Caco-2 (cell line): ENCODE results near the gene OSM. TPM values are rescaled to one million over a fixed set of nuclear protein-coding genes. Genes with fewer than 3 reads are reported as not detected.

Experiments
- BruUV-seq: library from RNA; stranded (reverse); fragments of 400-500 nt; replicated peaks from 2 replicates; lab custom pipeline; 2021; lab: Mats Ljungman, UMichigan
- CTCF ChIA-PET: fragments of 300-600 bp; sonication (Branson Sonifier 250); formaldehyde crosslinking; loops from one replicate; lab custom pipeline; 2022; ENCODE audit warnings: antibody characterized with exemption; lab: Charles Lee
- POLR2A ChIA-PET: fragments of 300-600 bp; sonication (Branson Sonifier 250); formaldehyde crosslinking; loops from one replicate; lab custom pipeline; 2022; ENCODE audit warnings: antibody characterized with exemption; lab: Charles Lee
- DNase-seq, 2 experiments: peaks; one replicate each; pipeline versions ENCODE4 v3.0.0 to v3.0.0-alpha.2; 2020 to 2022
- H3K27me3 ChIP-seq: replicated peaks from 2 replicates; pipeline ENCODE4 v1.6.0; 2011; ENCODE audit warnings: low read length; ENCODE audit not compliant: control insufficient read depth, insufficient read depth
- H3K36me3 ChIP-seq: 2 replicates; pipeline ENCODE4 v1.5.1; 2011; ENCODE audit warnings: low read length; ENCODE audit not compliant: control insufficient read depth, insufficient read depth
- H3K4me1 ChIP-seq: fragments of 250-450 bp; sonication (Bioruptor Pico); 2 replicates; pipeline ENCODE4 v1.5.1; 2020; ENCODE audit warnings: mild to moderate bottlenecking
- H3K4me3 ChIP-seq: 2 replicates; pipeline ENCODE4 v1.5.1; 2011; ENCODE audit warnings: low read depth, mild to moderate bottlenecking, control low read depth, low read length
- H3K9me3 ChIP-seq: fragments of 250-450 bp; sonication (Bioruptor Pico); 2 replicates; pipeline ENCODE4 v1.5.1; 2020; ENCODE audit warnings: mild to moderate bottlenecking, moderate library complexity
- H3K27ac Mint-ChIP-seq: one replicate; pipeline ENCODE4 v1.8.0; 2022; ENCODE audit warnings: mixed read lengths; ENCODE audit not compliant: unreplicated experiment
- H3K27me3 Mint-ChIP-seq: one replicate; pipeline ENCODE4 v1.8.0; 2022; ENCODE audit warnings: mixed read lengths; ENCODE audit not compliant: insufficient read depth, unreplicated experiment
- H3K36me3 Mint-ChIP-seq: one replicate; pipeline ENCODE4 v1.8.0; 2022; ENCODE audit warnings: mild to moderate bottlenecking, mixed read lengths; ENCODE audit not compliant: insufficient read depth, unreplicated experiment
- H3K4me1 Mint-ChIP-seq: one replicate; pipeline ENCODE4 v1.8.0; 2022; ENCODE audit warnings: low read depth, mixed read lengths; ENCODE audit not compliant: unreplicated experiment
- H3K4me3 Mint-ChIP-seq: one replicate; pipeline ENCODE4 v1.8.0; 2022; ENCODE audit warnings: mild to moderate bottlenecking, moderate library complexity, mixed read lengths; ENCODE audit not compliant: unreplicated experiment
- H3K9me3 Mint-ChIP-seq: one replicate; pipeline ENCODE4 v1.8.0; 2022; ENCODE audit warnings: mixed read lengths; ENCODE audit not compliant: unreplicated experiment
- intact Hi-C: fragments of 100-400 bp; cut with micrococcal nuclease; formaldehyde crosslinking; loops from one replicate; pipeline ENCODE4 v1.10.0; 2022; ENCODE audit not compliant: unreplicated experiment
- total RNA-seq: library from RNA; stranded (reverse); gene quantifications from 2 replicates; pipeline ENCODE4 v1.2.3, GENCODE V29; 2022
- TF ChIP-seq, protein P1 (sequence below), 2 experiments: fragments of 200-600 bp in 1 of 2; IDR thresholded peaks; 1 replicate in 1 of 2; 2 replicates in 1 of 2; pipeline versions ENCODE4 v1.5.1 to v1.8.0; 2011 to 2022; ENCODE audit warnings: antibody characterized with exemption in 1 of 2, control low read depth in 1 of 2, inconsistent platforms in 1 of 2, low read depth in 1 of 2, low read length in 1 of 2, mild to moderate bottlenecking in 1 of 2, moderate library complexity in 1 of 2; ENCODE audit not compliant: insufficient read depth in 1 of 2, severe bottlenecking in 1 of 2, unreplicated experiment in 1 of 2

Gene OSM
- total RNA-seq, 1 experiment from 2014 or later: not detected

DNA sequence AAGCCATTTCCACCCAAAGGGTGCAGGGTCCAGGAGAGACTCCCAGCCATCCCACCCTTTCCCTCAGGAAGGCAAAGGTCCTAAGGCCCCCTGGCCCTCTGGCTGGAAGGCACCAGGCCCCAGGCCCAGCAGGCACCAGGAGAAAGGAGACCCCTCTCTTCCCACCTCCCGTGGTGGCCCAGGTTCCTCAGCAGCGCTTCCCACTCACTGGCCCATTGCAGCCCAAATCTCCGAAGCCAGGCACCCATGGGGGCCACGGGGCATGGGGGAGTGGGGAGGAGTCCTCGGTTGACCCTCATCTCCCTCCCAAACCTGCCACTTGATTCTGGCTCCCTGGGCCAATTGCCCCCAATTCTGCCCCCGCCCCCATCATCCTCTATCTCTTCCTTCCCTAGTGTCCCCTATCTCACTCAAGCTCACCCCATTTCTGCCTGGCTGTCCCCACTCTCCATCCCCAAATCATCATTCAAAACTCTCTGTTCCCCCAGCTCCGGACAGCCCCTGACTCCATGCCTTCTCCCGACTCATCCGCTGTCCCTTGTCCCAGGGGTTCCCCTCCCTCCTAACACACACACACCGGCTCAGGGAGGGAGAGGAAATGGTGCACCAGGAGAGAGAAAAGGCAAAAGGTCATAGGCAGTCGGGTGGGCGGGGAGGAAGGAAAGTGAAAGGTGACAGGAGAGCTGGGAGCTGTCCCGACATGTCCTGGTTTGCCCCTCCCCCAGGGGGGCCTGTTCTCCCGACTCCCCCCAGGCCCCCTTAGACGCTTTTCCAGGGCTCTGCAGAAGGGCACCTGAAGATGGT is 21.3 kb downstream of the OSM start:
- POLR2A ChIA-PET: interaction anchor here (0.7 kb wide), 1 partner anchor 33 kb away, joined by 4 read pairs; no protein-coding TSS in a partner anchor
- TF ChIP-seq, protein P1, sequence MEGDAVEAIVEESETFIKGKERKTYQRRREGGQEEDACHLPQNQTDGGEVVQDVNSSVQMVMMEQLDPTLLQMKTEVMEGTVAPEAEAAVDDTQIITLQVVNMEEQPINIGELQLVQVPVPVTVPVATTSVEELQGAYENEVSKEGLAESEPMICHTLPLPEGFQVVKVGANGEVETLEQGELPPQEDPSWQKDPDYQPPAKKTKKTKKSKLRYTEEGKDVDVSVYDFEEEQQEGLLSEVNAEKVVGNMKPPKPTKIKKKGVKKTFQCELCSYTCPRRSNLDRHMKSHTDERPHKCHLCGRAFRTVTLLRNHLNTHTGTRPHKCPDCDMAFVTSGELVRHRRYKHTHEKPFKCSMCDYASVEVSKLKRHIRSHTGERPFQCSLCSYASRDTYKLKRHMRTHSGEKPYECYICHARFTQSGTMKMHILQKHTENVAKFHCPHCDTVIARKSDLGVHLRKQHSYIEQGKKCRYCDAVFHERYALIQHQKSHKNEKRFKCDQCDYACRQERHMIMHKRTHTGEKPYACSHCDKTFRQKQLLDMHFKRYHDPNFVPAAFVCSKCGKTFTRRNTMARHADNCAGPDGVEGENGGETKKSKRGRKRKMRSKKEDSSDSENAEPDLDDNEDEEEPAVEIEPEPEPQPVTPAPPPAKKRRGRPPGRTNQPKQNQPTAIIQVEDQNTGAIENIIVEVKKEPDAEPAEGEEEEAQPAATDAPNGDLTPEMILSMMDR (IDR thresholded peaks at IDR 0.05; ENCODE audit: insufficient read depth in 1 of 2, low read depth in 1 of 2, low read length in 1 of 2, severe bottlenecking in 1 of 2, unreplicated experiment in 1 of 2): no peak
- peaks cover 25% of the 10 kb centered on the region for H3K4me1 Mint-ChIP-seq
- H3K9me3 Mint-ChIP-seq: no peaks in the 10 kb centered on the region
- peak; percentile 40 to 61 for DNase-seq
- Histone ChIP-seq H3K9me3 (no peaks in the 10 kb centered on the region), H3K4me1 (peaks cover 40% of the 10 kb centered on the region), H3K36me3 (no peaks in the 10 kb centered on the region; the same call in 1 of the 2 replicates), H3K4me3 (peak overlapping the region; percentile 64), H3K27me3 (no peaks in the 10 kb centered on the region)
- H3K36me3 Mint-ChIP-seq: peaks cover 8% of the 10 kb centered on the region
- no peaks in the 10 kb centered on the region for H3K27me3 Mint-ChIP-seq
- intact Hi-C loops: no loop called here
- H3K27ac Mint-ChIP-seq: peak overlapping the region; percentile 62
- H3K4me3 Mint-ChIP-seq: peak overlapping the region; percentile 85
- CTCF ChIA-PET: interaction anchor here (1.1 kb wide), 1 partner anchor 36 kb away, joined by 4 read pairs; no protein-coding TSS in a partner anchor
- no TSS peak for BruUV-seq

DNA sequence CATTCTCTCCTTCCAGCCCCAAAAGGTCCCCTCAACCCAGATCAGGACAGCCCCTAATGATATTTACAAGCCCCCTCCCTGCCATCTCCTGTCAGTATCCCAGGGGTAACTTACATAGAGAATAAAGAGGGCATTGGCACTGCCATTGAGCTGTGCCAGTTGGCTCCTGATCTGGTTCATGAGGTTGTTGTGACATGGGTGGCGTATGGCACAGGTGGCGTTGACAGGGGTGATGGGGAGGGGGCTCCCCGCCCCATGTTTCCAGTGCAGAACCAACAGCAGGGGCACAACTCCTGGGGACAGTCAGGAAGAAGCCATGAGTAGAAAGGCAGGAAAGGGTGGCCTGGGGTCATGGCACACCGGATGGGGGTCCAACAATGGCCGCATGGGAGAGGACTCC is 22.0 kb downstream of the OSM start:
- DNase-seq: no peak
- BruUV-seq: no TSS peak
- no peaks in the 10 kb centered on the region for H3K9me3 ChIP-seq
- Mint-ChIP-seq H3K36me3 (peaks cover 8% of the 10 kb centered on the region), H3K27ac (peak overlapping the region; percentile 62), H3K9me3 (no peaks in the 10 kb centered on the region), H3K4me1 (peaks cover 25% of the 10 kb centered on the region), H3K27me3 (no peaks in the 10 kb centered on the region), H3K4me3 (peak overlapping the region; percentile 50)
- H3K36me3 ChIP-seq: no peaks in the 10 kb centered on the region; the same call in 1 of the 2 replicates
- intact Hi-C loops: no loop called here
- POLR2A ChIA-PET: no interaction called here
- no peak overlapping the region for H3K4me3 ChIP-seq
- H3K27me3 ChIP-seq: no peaks in the 10 kb centered on the region
- peaks cover 34% of the 10 kb centered on the region for H3K4me1 ChIP-seq
- TF ChIP-seq, protein P1 (IDR thresholded peaks at IDR 0.05; ENCODE audit: insufficient read depth in 1 of 2, low read depth in 1 of 2, low read length in 1 of 2, severe bottlenecking in 1 of 2, unreplicated experiment in 1 of 2): no peak
- CTCF ChIA-PET: no interaction called here

DNA sequence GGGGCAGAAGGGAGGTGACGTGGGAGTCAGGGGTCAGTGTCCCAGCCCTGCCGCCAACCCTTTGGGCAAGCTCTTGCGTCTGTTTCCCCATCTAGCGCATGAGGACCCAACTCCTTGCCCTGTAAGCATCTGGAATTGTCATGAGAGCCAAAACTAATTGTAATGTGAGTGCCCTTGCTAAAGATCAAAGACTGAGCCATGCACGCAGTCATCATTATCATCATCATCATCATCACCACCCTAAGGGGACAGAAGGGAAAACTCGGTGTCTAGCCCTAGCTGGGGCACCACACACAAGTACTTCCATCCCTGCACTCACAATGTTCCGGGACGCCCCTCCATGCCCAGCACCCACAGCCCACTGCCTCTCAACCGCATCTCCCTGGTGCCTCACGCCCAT is 22.6 kb downstream of the OSM start:
- peaks cover 34% of the 10 kb centered on the region for H3K4me1 ChIP-seq
- no peaks in the 10 kb centered on the region; the same call in 1 of the 2 replicates for H3K36me3 ChIP-seq
- ChIA-PET CTCF (interaction anchor here (1.1 kb wide), 1 partner anchor 11 kb away, joined by 3 read pairs; no protein-coding TSS in a partner anchor), POLR2A (no interaction called here)
- H3K27ac Mint-ChIP-seq: no peak overlapping the region
- no peaks in the 10 kb centered on the region for H3K9me3 Mint-ChIP-seq
- H3K4me3 ChIP-seq: no peak overlapping the region
- no peaks in the 10 kb centered on the region for H3K9me3 ChIP-seq
- H3K4me1 Mint-ChIP-seq: peaks cover 25% of the 10 kb centered on the region
- no peaks in the 10 kb centered on the region for H3K27me3 ChIP-seq
- DNase-seq: no peak
- no peak overlapping the region for H3K4me3 Mint-ChIP-seq
- H3K36me3 Mint-ChIP-seq: peaks cover 9% of the 10 kb centered on the region
- no TSS peak for BruUV-seq
- H3K27me3 Mint-ChIP-seq: no peaks in the 10 kb centered on the region
- intact Hi-C loops: no loop called here
- TF ChIP-seq, protein P1 (IDR thresholded peaks at IDR 0.05; ENCODE audit: insufficient read depth in 1 of 2, low read depth in 1 of 2, low read length in 1 of 2, severe bottlenecking in 1 of 2, unreplicated experiment in 1 of 2): no peak
